ENCODE results near the gene TTYH3. TPM values are rescaled to one million over a fixed set of nuclear protein-coding genes. Genes with fewer than 3 reads are reported as not detected.

The TTYH3 gene, protein sequence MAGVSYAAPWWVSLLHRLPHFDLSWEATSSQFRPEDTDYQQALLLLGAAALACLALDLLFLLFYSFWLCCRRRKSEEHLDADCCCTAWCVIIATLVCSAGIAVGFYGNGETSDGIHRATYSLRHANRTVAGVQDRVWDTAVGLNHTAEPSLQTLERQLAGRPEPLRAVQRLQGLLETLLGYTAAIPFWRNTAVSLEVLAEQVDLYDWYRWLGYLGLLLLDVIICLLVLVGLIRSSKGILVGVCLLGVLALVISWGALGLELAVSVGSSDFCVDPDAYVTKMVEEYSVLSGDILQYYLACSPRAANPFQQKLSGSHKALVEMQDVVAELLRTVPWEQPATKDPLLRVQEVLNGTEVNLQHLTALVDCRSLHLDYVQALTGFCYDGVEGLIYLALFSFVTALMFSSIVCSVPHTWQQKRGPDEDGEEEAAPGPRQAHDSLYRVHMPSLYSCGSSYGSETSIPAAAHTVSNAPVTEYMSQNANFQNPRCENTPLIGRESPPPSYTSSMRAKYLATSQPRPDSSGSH
- polyA plus RNA-seq, result 1.0 and 1.7 TPM in 2 replicates

GRCh38 chr7:2631946-2632732, at the start of gene TTYH3:
Gene TTYH3 (plus strand): TSS chr7:2631986. CDS start chr7:2632156, 170 bp downstream.

GRCh38 chr7:2687881-2688318, 56.1 kb downstream of the TTYH3 start, which contains the start of gene AMZ1:
Gene AMZ1 (plus strand): TSS chr7:2688202. CDS start chr7:2700452, 12,250 bp downstream.

Other genes with a start within 250 kb of the TTYH3 start
- gene CHST12, start 228.4 kb upstream of the TTYH3 start, polyA plus RNA-seq, result 1.3 and 1.6 TPM in 2 replicates
- gene GRIFIN, start 155.6 kb upstream of the TTYH3 start, polyA plus RNA-seq, result not detected in 2 replicates
- 0.20 and 0.35 TPM in 2 replicates for gene LFNG, start 112.2 kb upstream of the TTYH3 start, polyA plus RNA-seq
- 0.63 and 1.5 TPM in 2 replicates for gene BRAT1, start 76.5 kb upstream of the TTYH3 start, polyA plus RNA-seq
- gene IQCE, start 73.0 kb upstream of the TTYH3 start, polyA plus RNA-seq, result 0.48 and 1.1 TPM in 2 replicates
- 0.36 TPM in 1 of 2 replicates, not detected in the other for gene AMZ1, start 56.2 kb downstream of the TTYH3 start, polyA plus RNA-seq
- 1.3 and 3.1 TPM in 2 replicates for gene GNA12, start 212.3 kb downstream of the TTYH3 start, polyA plus RNA-seq